ENCODE results near the gene TDRD10.

The TDRD10 gene

DNA sequence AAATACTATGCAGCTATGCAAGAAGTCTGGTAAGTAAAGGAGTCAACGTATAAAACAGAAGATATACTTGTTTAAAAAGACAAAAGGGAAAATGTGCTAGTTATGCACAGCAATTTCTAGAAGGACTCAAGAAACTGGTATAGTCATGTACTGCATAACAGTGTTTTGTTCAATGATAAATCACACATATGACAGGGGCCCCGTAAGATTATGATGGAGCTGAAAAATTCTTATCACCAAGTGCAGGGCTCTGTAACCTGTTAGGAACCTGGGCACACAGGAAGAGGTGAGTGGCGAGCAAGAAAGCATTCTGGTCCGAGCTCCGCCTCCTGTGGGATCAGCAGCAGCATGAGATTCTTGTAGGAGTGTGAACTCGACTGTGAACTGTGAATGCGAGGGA, 92.8 kb downstream of the TDRD10 start:
- no peak for DNase-seq (ENCODE audit: low read depth)
- TF ChIP-seq, protein P1, sequence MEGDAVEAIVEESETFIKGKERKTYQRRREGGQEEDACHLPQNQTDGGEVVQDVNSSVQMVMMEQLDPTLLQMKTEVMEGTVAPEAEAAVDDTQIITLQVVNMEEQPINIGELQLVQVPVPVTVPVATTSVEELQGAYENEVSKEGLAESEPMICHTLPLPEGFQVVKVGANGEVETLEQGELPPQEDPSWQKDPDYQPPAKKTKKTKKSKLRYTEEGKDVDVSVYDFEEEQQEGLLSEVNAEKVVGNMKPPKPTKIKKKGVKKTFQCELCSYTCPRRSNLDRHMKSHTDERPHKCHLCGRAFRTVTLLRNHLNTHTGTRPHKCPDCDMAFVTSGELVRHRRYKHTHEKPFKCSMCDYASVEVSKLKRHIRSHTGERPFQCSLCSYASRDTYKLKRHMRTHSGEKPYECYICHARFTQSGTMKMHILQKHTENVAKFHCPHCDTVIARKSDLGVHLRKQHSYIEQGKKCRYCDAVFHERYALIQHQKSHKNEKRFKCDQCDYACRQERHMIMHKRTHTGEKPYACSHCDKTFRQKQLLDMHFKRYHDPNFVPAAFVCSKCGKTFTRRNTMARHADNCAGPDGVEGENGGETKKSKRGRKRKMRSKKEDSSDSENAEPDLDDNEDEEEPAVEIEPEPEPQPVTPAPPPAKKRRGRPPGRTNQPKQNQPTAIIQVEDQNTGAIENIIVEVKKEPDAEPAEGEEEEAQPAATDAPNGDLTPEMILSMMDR (IDR thresholded peaks at IDR 0.05; ENCODE audit: control insufficient read depth, extremely low read depth, insufficient read depth), result no peak
- no peak overlapping the region for H3K4me3 ChIP-seq (ENCODE audit: low read depth, low read length)

DNA sequence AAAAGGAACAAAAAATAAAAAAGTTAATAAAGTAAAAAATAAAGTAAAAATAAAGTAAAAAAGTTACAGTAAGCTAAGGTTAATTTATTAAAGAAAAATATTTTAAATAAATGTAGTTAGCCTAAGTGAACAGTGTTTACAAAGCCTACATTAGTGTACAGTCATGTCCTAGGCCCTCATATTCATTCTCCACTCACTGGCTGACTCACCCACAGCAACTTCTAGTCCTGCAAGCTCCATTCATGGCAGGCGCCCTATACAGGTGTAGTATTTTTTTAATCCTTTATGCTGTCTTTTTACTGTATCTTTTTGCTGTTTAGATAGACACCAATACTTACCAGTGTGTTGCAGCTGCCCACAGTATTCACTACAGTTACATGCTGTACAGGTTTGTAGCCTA, 93.6 kb downstream of the TDRD10 start:
- H3K4me3 ChIP-seq (ENCODE audit: low read depth, low read length), result no peak overlapping the region
- DNase-seq (ENCODE audit: low read depth), result no peak
- TF ChIP-seq, protein P1 (IDR thresholded peaks at IDR 0.05; ENCODE audit: control insufficient read depth, extremely low read depth, insufficient read depth), result no peak

Measured in LNCaP clone FGC (cell line).